ENCODE measurements around the gene FRS3. TPM values are rescaled to one million over a fixed set of nuclear protein-coding genes. Genes with fewer than 3 reads are reported as not detected.

FRS3 gene
- total RNA-seq, 6 donors from 2014 or later = 4.1 to 26.2 (median 6.8) TPM

DNA sequence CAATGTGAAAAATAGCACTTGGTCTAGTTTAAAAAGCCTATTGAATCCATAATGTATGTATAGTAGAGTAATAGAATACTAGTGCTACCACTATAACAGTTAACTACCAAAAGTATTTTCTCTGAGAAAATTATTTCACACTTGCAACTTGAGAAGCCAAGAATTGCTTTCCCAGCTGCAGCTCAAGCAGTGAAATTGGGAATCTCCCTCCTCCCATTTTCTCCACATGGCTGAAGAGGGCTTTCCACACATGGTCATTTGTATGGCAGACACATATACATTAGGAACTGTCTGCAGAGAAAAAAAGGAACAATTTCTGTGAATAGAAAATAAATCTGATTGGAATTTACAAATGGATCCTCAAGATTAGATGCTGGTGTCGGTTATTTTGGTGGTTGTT lies 42.3 kb upstream of the FRS3 start:
- Histone ChIP-seq H3K9me3 (no peaks in the 10 kb centered on the region), H3K4me1 (peaks cover 0 to 6% (median 0%) of the 10 kb centered on the region in 4 donors), H3K4me3 (no peak overlapping the region), H3K36me3 (no peaks in the 10 kb centered on the region), H3K27me3 (no peaks in the 10 kb centered on the region), H3K27ac (no peak overlapping the region)
- WGBS, 2 donors = 100% methylated on average over 1 of the region's 1 CpG
- no peak for DNase-seq
- no peak for ATAC-seq (ENCODE audit: low FRiP score in 2 of 2)
- no peak for TF ChIP-seq POLR2A (IDR thresholded peaks at IDR 0.05)
- TF ChIP-seq, protein P1, sequence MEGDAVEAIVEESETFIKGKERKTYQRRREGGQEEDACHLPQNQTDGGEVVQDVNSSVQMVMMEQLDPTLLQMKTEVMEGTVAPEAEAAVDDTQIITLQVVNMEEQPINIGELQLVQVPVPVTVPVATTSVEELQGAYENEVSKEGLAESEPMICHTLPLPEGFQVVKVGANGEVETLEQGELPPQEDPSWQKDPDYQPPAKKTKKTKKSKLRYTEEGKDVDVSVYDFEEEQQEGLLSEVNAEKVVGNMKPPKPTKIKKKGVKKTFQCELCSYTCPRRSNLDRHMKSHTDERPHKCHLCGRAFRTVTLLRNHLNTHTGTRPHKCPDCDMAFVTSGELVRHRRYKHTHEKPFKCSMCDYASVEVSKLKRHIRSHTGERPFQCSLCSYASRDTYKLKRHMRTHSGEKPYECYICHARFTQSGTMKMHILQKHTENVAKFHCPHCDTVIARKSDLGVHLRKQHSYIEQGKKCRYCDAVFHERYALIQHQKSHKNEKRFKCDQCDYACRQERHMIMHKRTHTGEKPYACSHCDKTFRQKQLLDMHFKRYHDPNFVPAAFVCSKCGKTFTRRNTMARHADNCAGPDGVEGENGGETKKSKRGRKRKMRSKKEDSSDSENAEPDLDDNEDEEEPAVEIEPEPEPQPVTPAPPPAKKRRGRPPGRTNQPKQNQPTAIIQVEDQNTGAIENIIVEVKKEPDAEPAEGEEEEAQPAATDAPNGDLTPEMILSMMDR (IDR thresholded peaks at IDR 0.05) = no peak
- no peak for TF ChIP-seq POLR2AphosphoS5 (IDR thresholded peaks at IDR 0.05)
- no peak for TF ChIP-seq EP300 (IDR thresholded peaks at IDR 0.05)

DNA sequence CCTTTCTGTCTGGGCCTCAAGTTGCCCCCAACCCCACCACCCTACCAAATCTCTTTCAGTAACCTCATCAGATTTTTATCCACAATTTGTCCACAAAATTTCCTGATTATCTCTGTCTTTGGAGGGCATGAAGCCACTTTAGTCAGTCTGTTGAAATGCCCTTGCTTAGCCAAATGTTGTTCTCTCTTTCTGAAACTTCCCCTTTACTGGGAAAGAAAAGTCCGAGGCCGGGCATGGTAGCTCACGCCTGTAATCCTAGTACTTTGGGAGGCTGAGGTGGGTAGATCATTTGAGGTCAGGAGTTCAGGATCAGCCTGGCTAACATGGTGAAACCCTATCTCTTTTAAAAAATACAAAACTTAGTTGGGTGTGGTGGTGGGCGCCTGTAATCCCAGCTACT lies 41.6 kb upstream of the FRS3 start:
- DNase-seq (no peak), ATAC-seq (ENCODE audit: low FRiP score in 2 of 2) (no peak)
- no peak for TF ChIP-seq POLR2AphosphoS5 (IDR thresholded peaks at IDR 0.05)
- H3K9me3 ChIP-seq = no peaks in the 10 kb centered on the region
- H3K4me1 ChIP-seq = peaks cover 0 to 6% (median 0%) of the 10 kb centered on the region in 4 donors
- H3K27ac ChIP-seq = no peak overlapping the region
- H3K4me3 ChIP-seq = no peak overlapping the region
- H3K27me3 ChIP-seq = no peaks in the 10 kb centered on the region
- H3K36me3 ChIP-seq = no peaks in the 10 kb centered on the region
- WGBS, 2 donors = 68 to 80% methylated on average over 4 of the region's 4 CpGs

DNA sequence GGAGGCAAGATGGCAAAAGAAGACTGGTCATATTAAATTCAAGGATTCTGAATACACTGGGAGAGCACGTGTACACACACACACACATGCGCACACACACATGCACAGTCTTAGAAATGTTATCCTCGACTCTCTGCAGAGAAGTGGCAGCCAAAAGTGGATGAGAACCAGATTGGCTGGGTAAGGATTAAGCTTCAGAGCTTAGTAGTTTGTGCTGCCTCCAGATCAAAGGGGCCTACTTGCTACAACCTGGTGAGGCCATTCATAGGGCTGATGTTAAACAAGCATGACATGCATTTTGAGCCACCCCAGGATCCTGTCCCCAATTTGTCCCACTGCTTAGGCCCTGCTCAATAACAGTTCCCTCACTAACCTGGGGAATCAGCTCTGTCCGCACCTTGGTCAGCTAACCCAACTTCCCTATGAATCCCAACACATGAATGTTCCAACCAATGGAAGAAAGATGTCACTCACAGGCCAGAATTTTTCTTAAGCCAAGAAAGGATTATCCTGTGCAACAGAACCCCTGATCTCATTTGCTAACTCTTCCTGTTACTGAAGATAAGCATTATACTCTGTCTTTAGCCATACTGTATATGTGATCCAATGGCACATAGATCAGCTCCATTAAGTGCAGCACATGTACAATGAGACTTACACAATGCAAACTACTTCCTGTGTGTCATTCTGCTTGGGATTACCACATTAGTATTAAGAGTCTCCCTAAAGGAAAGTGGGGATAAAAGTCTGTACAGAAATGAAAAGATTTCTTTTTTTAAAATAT lies 38.8 kb upstream of the FRS3 start:
- ATAC-seq (ENCODE audit: low FRiP score in 2 of 2) (no peak), DNase-seq (no peak)
- Histone ChIP-seq H3K9me3 (no peaks in the 10 kb centered on the region), H3K4me1 (no peaks in the 10 kb centered on the region), H3K36me3 (no peaks in the 10 kb centered on the region), H3K4me3 (no peak overlapping the region), H3K27me3 (no peaks in the 10 kb centered on the region), H3K27ac (no peak overlapping the region)
- 85% methylated on average over 4 of the region's 4 CpGs for WGBS, 2 donors
- TF ChIP-seq EP300 (IDR thresholded peaks at IDR 0.05) (no peak), POLR2AphosphoS5 (IDR thresholded peaks at IDR 0.05) (no peak), POLR2A (IDR thresholded peaks at IDR 0.05) (no peak)
- TF ChIP-seq, protein P1 (IDR thresholded peaks at IDR 0.05) = no peak

DNA sequence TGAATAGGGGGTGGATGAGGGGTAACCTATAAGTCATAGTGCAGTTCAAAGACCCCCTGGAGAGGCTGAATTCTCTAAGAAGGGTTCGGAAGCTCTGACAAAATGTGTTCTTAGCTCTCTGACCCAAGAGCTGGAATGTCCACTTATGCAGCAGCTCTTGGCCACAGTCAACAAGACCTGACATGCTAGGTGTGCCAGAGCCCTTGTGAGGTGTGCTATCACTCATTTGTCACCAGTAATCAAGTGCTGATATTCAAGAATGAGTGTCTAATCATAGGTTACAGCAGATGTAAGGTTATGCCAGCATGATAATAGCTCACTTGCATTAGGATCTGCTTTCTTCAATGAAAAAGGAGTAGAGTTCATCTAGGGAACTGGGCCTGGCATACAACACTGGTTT lies 35.9 kb upstream of the FRS3 start:
- peak in 1 of 2 donors; percentile 36 for DNase-seq
- no peak for TF ChIP-seq EP300 (IDR thresholded peaks at IDR 0.05)
- TF ChIP-seq, protein P1 (IDR thresholded peaks at IDR 0.05) = no peak
- no peak for TF ChIP-seq POLR2A (IDR thresholded peaks at IDR 0.05)
- TF ChIP-seq POLR2AphosphoS5 (IDR thresholded peaks at IDR 0.05) = no peak
- H3K27ac ChIP-seq = no peak overlapping the region
- no peak overlapping the region for H3K4me3 ChIP-seq
- no peaks in the 10 kb centered on the region for H3K9me3 ChIP-seq
- H3K27me3 ChIP-seq = no peaks in the 10 kb centered on the region
- no peak for ATAC-seq (ENCODE audit: low FRiP score in 2 of 2)
- H3K4me1 ChIP-seq = no peaks in the 10 kb centered on the region
- 67 to 77% methylated on average over 1 of the region's 1 CpG for WGBS, 2 donors
- H3K36me3 ChIP-seq = no peaks in the 10 kb centered on the region

DNA sequence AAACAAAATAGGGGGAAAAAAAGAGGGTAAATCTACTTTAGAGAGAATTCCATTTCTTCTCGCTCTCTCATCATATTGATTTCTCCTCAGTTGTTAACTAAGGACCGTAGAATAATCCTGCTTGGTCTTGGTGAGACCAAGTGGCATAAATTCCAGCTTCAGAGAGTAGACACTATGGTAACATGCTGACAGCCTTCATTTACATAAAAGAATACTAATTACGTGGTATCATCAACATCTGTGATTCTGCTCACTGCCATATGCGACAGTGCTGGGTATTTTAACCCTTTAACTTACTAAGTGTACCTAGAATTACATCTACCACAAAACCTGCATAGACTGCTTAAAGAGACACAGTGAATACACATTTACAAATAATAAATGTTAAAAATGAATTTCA lies 34.9 kb upstream of the FRS3 start:
- H3K4me1 ChIP-seq = no peaks in the 10 kb centered on the region
- H3K36me3 ChIP-seq = no peaks in the 10 kb centered on the region
- no peak overlapping the region for H3K4me3 ChIP-seq
- H3K27me3 ChIP-seq = no peaks in the 10 kb centered on the region
- TF ChIP-seq EP300 (IDR thresholded peaks at IDR 0.05) (no peak), POLR2AphosphoS5 (IDR thresholded peaks at IDR 0.05) (no peak), POLR2A (IDR thresholded peaks at IDR 0.05) (no peak)
- TF ChIP-seq, protein P1 (IDR thresholded peaks at IDR 0.05) = no peak
- WGBS, 2 donors = 79 to 80% methylated on average over 4 of the region's 4 CpGs
- no peak for DNase-seq
- no peak for ATAC-seq (ENCODE audit: low FRiP score in 2 of 2)
- H3K27ac ChIP-seq = no peak overlapping the region
- H3K9me3 ChIP-seq = no peaks in the 10 kb centered on the region
